Gastrocnemius medialis (tissue), 4 donors: ENCODE data around the gene GALNT13.

Source experiments
- POLR2A ChIP-seq, 2 donors: fragments of 450-650 bp; IDR thresholded peaks; one replicate each; pipeline ENCODE4 v1.6.1; 2017; ENCODE audit warnings: antibody characterized with exemption in 2 of 2, mild to moderate bottlenecking in 2 of 2, moderate library complexity in 2 of 2
- TF ChIP-seq, protein P1 (sequence below), 5 experiments: fragments of 450-650 bp in 3 of 5; fragments of 200-600 bp in 2 of 5; sonication (generic) in 2 of 5; IDR thresholded peaks in 4 of 5; conservative IDR thresholded peaks in 1 of 5; 1 replicate in 4 of 5; 2 replicates in 1 of 5; pipeline ENCODE4 v1.5.1; 2016 to 2019; ENCODE audit warnings: antibody characterized with exemption in 5 of 5, mild to moderate bottlenecking in 3 of 5, moderate library complexity in 3 of 5

DNA sequence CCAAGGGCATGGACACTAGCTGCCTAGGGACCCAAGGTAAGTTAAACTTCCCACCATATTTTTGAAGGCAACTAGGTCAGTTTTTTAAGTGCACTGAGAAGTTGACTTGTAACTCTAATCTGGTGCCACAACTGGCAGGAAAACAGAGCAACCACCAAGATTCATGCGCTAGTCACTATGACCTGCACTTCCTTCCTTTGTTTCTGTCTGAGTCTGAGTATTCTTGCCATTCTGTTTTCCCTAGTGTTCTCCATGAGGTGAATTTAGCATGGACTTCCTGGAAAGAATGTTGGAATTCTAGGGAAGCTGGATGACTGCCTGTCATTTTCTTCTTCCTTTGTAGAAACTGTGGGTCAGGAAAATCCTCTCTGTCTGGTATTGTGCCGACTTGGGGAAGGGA, 249.0 kb downstream of the GALNT13 start:
- TF ChIP-seq POLR2A (IDR thresholded peaks at IDR 0.05): no peak
- TF ChIP-seq, protein P1, sequence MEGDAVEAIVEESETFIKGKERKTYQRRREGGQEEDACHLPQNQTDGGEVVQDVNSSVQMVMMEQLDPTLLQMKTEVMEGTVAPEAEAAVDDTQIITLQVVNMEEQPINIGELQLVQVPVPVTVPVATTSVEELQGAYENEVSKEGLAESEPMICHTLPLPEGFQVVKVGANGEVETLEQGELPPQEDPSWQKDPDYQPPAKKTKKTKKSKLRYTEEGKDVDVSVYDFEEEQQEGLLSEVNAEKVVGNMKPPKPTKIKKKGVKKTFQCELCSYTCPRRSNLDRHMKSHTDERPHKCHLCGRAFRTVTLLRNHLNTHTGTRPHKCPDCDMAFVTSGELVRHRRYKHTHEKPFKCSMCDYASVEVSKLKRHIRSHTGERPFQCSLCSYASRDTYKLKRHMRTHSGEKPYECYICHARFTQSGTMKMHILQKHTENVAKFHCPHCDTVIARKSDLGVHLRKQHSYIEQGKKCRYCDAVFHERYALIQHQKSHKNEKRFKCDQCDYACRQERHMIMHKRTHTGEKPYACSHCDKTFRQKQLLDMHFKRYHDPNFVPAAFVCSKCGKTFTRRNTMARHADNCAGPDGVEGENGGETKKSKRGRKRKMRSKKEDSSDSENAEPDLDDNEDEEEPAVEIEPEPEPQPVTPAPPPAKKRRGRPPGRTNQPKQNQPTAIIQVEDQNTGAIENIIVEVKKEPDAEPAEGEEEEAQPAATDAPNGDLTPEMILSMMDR (IDR thresholded peaks at IDR 0.05 in 4 of 5, conservative IDR thresholded peaks at IDR 0.05 in 1 of 5): no peak
